Dermis microvascular lymphatic vessel endothelial cell (primary cell): Measurements from ENCODE around the gene RALGPS1. TPM values are rescaled to one million over a fixed set of nuclear protein-coding genes. Genes with fewer than 3 reads are reported as not detected.
"Not testable (repeated sequence)": the region's sequence is repeated elsewhere in the genome, so short reads cannot be mapped to it uniquely, and the experiment has no call there.

Experiments
- DNase-seq, 2 donors: peaks; one replicate each; pipeline versions ENCODE4 v3.0.0 to v3.0.0-alpha.2; 2010; ENCODE audit warnings: low read depth in 2 of 2
- total RNA-seq: library from RNA; depleted of rRNA; stranded (reverse); fragments of >200 nt; gene quantifications from 2 replicates; pipeline ENCODE4 v1.2.1, GENCODE V29; 2014

RALGPS1 gene
- total RNA-seq, 1 donor from 2014 or later = 3.9 TPM

DNA sequence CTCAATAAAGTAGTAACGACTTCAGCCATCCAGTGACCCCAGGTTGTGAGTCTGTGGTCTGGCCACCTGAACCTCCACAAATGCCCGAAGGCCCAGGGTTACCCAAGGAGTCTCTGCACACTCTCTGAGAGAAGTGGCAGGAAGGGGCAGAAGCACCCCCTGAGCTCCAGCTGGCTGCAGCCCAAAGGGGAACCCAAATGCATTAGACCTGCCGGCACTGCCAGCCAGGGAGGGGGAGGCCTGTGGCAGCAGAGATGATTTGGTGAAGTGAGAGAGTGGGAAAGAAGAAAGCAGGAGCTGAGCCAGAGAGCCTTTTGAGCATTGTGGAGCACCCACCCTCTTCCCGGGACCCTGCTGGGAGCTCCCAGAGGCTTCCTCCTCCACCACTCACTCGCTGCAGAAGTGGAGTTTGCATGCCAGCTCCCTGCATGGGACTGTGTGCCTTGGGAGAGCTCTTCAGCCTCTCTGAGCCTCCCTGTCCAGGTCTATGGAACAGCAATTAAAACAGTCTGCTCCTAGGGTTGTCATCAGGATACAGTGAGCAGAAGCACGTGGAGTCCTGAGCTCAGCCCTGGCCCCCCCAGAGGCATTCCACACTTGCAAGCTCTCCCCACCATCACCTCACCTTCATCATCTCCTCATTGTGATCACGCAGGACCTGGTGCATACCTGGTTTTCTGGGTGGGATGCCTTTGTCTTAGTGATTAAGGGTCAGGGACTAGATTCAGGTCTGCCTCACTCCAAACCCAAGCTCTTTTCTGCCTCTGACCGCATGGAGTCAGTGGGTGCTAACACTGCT, 221.7 kb downstream of the RALGPS1 start:
- DNase-seq = no peak

DNA sequence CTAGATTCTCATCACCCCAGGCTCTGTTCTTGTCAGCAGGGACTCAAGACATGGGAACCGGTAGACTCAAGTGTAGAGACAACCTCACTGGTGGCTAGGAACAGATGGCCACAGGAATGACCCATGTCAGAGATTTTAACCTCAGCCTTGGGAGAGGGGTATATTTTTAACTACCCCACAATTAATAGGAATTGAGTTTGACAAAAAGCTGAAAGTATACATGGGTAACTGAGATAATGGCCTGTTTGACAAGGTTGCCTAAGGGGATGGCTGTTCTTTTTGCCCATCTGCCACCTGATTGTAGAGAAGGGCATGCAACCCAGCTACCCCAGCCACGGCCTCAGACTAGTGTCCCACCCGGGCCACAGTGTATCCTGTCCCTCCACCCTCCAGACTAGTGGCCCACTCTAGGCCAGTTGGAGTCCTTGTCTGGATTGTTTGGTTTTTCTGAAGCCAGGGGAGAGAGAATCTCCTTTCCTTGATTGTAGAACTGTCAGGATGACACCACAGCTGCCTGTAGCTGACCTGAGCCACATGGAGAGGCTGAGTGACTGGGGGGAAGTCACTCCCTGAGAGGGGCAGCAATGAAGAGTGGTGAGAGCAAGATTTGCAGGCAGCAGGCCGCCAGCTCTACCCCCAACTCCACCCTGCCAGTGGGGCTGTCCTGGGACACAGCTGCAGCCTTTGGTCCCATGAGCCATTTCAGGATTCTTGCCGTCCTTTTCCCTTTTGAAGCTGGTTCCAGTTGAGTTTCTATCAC, 222.5 kb downstream of the RALGPS1 start:
- no peak for DNase-seq

DNA sequence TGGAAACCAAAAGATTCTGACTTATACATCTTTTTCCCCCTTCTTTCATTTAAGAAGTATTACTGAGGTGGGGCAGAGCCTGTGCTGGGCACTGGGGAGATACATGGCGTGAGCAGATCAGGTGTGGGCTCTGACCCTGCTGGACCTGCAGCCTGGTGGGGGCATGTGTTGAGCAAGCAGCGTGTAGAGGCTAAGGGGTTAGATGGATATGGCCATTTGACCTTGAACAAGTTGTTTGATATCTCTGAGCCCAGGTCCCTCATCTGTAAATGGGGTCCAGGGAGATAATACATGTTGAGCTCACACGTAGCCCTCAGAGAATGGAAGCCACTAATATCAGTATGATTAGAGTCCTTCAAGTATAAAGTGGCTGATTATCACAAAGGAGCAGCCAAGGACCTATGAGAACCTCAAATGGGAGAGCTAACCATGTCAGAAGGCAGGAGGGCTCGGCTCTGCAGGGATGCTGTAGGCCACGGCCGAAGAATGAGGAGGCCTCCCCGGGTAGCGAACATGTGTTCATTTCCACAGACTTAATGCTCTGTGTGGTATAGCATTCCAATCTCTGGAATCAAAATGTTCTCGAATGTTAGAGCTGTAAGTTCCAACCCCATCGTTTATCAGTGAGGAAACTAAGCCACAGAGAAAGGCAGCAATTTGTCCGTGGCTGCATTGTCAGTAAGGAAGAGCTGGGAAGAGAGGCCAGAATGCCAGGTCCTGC, 223.2 kb downstream of the RALGPS1 start:
- no peak for DNase-seq

DNA sequence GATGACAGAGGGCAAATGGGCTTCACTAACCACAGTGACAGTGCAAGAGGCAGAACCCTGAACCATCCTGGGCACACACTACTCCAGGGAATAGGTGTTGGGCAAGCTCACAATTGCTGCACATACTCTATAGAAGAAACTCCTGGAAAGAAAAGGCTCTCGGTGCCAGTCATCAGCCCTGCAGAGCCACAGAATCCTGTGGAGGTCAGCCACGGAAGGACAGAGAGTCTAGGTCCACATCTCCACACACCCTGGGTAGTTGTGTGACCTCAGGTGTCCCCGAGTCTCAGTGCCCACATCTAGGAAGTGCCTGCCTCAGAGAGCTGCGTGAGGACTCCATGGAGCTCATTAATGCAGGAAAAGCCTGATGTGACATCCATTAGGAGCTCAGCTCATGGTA, 223.9 kb downstream of the RALGPS1 start:
- DNase-seq = no peak

DNA sequence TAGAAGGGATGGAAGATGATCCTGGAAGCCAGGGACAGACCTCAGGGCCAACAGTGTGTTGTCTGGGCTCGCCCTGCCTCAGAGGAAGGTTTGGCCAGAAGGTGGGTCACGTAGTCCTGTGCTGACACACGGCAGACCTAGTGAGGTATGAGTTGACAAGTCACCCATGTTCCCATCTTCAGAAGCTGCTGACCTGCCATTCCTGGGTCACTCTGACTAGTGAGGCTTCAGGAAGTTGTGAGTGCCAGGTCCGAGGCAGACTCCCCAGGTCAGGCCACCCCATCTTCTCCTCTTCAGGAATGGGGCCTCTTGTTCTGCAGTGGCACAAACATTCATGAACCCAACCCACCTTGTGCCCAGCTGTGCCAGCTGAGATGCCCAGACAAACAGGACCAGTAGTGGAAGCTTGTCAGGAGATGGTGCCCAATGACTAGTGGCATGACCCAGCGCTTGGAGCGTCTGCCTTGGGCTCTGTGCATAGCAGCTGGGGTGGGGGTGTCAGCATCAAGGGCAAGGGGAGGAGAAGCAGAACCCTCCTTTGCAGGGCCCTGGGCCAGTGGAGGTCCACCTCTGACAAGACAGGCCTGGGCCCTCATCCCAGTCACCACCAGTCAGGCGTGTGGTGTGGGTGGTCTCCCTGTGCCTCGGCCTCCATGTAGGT, 224.6 kb downstream of the RALGPS1 start:
- no peak for DNase-seq

DNA sequence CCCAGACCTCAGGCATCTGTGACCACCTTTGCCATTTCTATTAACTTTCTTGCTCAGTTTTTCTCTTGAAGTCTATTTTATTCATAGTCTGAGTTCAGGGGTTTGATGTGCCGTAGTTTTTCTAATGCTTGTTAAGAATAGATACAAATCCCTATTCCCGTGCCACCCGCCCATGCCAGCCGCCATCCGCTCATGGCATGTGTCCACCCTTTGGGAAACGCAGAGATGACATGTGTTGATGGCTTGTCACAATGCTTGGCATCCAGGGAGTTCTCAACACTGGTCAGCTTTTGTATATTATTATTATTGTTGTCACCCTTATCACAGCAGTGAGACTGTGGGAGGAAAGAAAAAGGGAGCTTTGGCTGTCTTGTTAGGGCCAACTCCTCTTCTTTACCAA, 225.2 kb downstream of the RALGPS1 start:
- DNase-seq = no peak

DNA sequence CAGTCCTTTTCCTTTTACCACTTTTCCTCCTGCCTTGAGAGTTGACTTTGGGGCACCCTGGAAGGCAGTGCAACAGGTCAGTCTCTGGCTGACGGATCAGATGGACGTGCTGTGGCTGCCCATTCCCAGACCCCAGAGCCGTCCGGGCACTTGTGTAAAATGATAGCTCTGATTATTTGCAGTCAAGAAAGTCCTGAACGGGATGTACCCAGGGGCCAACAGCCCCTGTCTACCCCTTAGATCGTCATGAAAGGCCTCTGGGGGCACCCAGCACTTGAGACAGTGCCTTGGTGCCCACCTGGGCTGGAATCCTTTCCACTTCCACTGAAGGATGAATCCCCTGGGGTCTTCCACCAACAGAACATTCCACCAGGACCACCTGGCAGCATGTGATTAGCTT, 225.6 kb downstream of the RALGPS1 start:
- DNase-seq = no peak

DNA sequence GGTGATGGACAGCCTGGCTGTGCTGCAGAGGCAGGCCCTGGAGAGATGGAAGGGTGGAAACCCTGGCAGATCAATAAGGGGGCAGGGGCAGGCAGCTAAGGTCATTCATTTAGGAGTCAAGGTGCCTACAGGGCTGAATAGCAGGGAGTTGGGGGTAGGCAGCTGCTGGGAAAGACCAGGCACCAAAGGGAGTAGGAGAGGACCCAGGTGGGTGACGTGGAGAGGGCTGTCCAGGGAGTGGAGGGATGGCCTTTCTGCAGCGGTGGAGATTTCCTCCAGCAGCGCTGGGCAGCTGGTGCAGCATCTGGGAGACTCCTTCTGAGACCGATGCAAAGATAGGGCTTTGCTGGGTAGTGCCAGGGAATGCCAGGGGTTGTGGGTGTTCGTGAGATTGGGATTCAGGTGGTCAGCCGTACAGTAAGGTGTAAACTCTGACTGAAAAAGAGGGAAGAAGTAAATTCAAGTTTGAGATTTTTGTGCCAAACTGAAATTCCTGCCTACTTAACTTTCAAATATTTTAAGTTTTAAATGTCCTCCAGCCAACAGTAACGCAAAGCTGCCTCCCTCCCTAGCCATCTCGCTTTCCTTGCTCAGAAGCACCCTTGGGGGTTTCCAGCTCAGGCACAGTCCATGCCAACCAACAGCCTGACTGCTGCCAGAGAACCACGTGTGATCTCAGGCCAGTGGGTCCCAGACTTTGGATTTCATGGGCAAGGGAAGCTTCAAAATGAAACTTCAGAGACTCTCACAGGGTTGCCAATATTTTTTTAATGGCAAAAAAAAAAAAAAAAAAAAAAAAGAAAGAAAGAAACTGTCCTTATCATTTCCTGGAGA, 226.5 kb downstream of the RALGPS1 start:
- DNase-seq = no peak

DNA sequence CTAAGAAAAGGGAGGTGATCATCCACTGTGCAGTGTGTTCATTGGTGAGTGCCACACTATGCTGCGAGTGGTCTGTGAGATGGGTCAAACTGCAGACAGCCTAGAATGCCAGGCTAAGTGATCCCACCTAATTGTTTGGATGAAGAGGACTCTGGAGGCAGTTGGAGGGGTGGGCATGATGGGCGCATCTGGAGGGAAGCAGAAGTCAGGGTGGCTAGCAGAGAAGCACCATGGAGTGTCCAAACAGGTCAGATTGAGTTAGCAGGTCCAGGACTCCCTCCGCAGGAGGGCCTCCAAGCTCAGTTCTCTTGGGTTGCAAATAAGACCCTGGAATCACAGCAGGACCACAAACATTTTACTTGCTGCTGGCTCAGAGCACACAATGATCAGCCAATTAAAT, 227.7 kb downstream of the RALGPS1 start:
- DNase-seq = no peak

DNA sequence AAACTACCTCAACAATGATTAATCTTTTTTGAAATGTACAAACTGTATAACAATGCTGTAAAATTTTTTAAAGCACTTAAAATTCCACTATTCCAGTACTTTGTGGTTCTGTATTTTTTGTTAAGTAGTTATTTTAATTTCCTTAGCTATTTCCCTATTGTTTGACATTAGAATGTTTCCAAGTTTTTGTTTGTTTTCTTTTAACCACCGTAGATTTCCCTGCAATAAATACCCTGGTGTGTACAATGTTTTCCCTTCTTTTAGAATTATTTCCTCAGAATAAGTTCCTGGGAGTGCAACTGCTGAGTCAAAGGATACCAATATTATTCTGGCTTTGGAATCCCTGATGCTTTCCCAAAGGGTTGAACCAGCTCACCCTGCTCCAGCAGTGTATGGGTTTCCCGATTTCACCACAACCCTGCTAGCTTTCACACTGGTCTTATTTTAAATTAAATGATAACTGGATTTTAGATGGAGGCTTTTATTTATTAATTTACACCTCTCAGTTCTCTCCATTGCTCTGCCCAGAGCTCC, 228.4 kb downstream of the RALGPS1 start:
- no peak for DNase-seq

DNA sequence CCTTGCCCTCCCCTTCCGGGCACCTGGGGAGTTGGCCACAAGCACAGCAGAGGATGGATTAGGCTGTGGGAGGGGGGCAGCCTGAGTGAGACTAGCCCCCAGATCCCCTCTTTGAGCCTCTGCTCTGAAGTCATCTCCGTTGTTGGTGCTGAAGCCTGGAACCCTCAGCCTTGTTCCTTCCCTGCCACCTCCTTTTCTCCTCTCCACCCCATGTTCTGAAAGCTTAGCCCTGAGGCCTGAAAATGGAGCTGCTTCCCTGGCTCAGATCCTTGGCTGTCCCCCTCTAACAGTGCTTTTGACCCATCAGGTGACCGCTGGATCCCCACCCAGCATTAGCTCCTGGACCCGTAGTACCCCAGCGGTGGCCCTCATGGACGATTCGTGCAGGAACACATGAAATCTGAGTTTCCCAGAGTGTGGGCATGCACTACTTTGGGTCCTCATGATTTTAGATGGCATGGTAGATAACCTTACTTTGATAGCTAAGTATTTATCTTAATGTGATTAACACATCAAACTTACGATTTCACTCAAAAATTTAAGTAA, 229.4 kb downstream of the RALGPS1 start:
- no peak for DNase-seq

DNA sequence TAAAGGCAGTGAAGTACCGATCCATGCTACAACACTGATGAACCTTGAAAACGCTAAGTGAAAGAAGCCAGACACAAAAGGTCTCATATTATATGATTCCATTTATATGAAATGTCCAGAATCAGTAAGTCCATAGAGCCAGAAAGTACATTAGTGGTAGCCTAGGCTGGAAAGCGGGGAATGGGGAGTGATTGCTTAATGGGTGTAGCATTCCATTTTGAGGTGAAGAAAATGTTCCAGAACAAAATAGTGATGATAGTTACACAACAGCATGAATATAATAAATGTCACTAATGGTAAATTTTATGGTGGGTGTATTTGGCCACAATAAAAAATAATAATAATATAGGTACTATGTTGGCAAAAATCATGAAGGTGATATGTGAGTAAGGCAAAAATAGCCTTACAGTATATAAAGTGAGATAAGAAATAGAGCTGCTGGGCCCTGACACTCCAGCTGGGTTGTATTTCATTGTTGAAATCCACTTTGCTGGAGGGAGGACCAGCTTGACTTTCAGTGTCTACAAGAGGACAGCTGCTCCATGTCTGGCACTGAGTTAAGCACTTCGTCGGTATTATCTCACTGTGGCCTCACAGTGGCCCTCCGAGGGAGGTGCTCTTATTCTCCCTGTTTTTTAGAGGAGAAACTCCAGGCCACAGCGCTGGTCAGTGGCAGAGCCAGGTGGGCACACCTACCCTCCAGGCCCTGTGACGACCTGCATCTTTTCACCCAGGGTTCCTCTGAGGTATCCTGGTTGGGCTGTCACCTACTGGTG, 230.3 kb downstream of the RALGPS1 start:
- no peak for DNase-seq

DNA sequence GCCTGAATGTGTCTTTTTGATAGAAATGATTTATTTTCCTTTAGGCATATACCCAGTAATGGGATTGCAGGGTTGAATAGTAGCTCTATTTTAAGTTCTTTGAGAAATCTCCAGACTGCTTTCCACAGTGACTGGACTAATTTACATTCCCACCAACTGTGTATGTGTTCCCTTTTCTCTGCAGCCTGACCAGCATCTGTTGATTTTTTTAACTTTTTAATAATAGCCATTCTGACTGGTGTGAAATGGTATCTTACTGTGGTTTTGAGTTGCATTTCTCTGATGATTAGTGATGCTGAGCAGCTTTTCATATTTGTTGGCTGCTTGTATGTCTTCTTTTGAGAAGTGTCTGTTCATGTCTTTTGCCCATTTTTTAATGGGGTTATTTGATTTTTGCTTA, 232.3 kb downstream of the RALGPS1 start:
- DNase-seq = not testable (repeated sequence)

DNA sequence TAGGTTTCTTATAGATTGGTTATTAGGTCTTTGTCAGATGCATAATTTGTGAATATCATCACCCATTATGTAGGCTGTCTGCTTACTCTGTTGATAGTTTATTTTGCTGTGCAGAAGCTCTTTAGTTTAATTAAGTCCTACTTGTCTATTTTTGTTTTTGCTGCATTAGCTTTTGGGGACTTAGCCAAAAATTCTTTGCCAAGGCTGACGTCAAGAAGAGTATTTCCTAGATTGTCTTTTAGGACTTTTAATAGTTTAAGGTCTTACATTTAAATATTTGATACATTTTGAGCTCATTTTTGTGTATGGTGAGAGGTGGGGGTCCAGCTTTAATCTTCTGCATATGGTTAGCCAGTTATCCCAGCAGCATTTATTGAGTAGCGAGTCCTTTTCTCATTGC, 232.7 kb downstream of the RALGPS1 start:
- no peak for DNase-seq

DNA sequence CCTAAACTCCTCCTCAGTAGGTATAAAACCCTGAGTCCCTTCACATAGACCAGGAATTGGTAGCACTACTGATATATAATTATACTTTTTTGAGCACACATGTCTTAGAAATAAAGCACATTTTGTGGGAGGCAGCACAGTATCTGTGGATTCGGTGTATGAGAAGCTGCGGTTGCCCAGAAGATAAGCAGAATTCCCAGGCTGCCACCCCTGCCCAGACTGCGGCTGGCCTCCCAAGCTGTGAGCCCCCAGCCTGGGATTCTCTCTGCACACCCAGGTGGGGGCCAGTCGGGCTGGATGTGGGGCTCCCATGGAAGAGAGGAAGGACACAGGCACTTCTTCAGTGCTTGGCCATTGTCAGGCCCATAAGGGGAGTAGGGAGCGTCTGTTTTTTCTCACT, 233.4 kb downstream of the RALGPS1 start:
- DNase-seq = no peak

DNA sequence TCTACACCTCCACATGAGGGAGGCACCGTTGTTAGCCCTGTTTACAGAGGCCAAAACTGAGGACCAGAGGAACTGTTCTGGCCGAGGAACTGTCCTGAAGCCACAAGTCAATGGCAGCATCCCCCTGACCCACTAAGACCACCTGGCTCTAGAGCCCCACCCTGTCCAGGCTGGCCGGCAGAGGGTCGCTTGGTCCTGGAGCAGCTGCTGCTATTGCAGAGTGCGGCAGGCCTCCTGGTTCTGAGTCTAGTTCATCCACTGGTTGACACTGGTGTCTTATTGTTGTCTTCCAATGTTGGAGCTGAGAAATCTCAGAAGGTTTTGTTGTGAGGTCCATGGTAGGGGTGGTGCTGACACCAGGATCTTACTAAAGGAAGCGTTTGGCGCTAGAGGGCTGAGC, 234.4 kb downstream of the RALGPS1 start:
- no peak for DNase-seq

DNA sequence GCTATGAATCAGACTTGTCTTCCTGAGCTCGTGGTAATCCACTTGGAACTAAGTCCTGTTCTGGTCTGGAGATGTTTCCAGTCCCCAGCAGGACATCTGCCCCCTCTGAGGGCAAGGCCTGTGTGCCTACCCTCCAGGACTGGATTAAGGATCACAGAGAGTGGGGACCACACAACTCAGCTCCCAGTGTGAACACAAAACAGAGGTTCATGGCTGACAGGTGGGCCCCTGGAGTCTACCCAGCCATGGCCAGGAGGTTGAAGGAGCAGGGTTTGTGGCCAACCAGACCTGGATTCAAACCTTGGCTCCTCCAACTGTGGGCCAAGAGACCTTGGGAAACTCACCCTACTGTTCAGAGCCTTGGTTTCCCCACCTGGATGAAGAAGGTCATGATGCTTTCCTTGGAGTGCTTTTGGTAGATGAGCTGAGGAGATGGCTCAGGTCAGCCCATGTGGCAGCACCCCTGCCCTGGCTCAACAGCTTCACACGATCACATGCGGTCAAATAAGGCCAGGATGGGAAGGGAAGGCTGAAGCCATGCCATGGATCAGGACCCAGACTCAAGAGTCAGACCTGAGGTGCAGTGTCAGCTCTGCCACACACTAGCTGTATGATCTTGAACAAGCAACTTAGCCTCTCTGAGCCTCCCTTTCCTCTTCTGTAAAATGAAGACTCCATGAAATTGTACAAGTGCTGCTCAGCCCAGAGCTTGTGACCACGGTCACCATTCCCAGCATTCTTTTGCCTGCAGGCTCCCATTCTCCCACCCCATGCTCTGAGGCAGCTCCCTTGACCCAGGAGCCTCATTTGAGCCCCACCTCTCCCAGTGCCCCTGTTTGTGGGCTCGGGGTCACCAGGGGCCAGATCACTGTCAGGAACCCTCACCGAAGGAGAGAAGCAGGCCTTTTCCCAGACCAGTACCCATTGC, 235.1 kb downstream of the RALGPS1 start:
- DNase-seq = no peak

DNA sequence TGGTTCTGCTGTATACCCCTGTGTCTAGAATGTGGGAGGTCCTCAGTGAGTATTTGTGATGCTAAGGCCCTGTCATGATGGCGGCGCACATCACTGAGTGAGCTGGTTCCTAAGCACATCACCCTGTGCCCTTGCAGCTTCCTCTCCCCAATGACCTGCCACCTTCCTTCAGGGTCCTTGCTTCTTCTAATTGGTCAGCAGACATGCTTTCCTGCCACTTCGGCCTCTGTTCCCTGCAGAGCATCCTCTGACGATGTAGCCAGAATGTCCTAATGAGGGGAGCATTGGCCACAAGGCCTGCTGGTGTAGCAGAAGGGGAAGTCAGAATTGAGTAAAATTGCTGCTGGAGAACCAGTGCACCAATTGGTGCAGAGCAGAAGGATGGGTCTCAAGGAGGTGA, 238.9 kb downstream of the RALGPS1 start:
- no peak for DNase-seq

DNA sequence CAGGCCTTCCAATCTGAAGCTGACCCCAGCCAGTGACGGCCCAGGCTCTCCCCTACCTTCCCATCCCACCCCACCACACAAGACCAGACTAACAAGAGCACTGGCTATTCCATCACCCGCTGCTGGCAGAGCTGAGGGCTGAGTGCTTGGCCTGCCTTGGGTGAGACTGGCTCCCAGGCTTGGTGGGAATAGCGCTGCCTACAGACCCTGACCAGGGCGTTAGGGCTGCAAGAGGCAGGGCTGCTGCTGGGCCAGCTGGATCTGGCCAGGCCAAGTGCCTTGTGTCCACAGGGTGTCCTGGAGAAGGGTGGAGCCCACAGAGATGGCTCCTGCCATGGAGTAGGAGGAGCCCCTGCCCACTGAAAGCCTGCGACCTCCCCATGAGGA, 239.4 kb downstream of the RALGPS1 start:
- no peak for DNase-seq
